IMR-90 (cell line): ENCODE measurements around the gene TTC16. TPM values are rescaled to one million over a fixed set of nuclear protein-coding genes. Genes with fewer than 3 reads are reported as not detected.

Experiments used
- ATAC-seq: fragments of 200-7000 bp; cut with Tn5 transposase; 2 replicates; pipeline ENCODE4 v1.9.1; 2020; ENCODE audit warnings: low read depth, mild to moderate bottlenecking, moderate library complexity
- BruUV-seq: library from RNA; stranded (reverse); fragments of 400-500 nt; replicated peaks from 2 replicates; lab custom pipeline; 2021; lab: Mats Ljungman, UMichigan
- CTCF ChIA-PET: fragments of 300-600 bp; formaldehyde crosslinking; extraction: SDS; loops from one replicate; lab custom pipeline; 2021; ENCODE audit warnings: antibody characterized with exemption; lab: Yijun Ruan, JAX
- POLR2A ChIA-PET: fragments of 300-600 bp; sonication (Branson Sonifier 250); formaldehyde crosslinking; loops from one replicate; lab custom pipeline; 2022; ENCODE audit warnings: antibody characterized with exemption; ENCODE audit not compliant: unreplicated experiment; lab: Charles Lee
- DNase-seq: peaks from one replicate; pipeline ENCODE4 v3.0.0; 2013
- H2AFZ ChIP-seq: replicated peaks from 2 replicates; pipeline ENCODE3; 2013; ENCODE audit warnings: low read length, mild to moderate bottlenecking; ENCODE audit not compliant: poor library complexity
- H2AK5ac ChIP-seq: 2 replicates; pipeline ENCODE4 v1.6.1; 2013; ENCODE audit warnings: low read depth, low read length, inconsistent platforms
- H2AK9ac ChIP-seq: replicated peaks from 2 replicates; pipeline ENCODE3; 2013; ENCODE audit warnings: mild to moderate bottlenecking, low read depth, low read length, moderate library complexity; ENCODE audit not compliant: poor library complexity
- H2BK120ac ChIP-seq: 2 replicates; pipeline ENCODE4 v1.6.1; 2013; ENCODE audit warnings: low read depth, low read length, inconsistent platforms
- H2BK15ac ChIP-seq: 3 replicates; pipeline ENCODE4 v1.6.1; 2013; ENCODE audit warnings: low read depth, low read length, inconsistent platforms
- H2BK20ac ChIP-seq: 2 replicates; pipeline ENCODE4 v1.6.1; 2013; ENCODE audit warnings: low read depth, mild to moderate bottlenecking, inconsistent platforms, low read length, moderate library complexity
- H2BK5ac ChIP-seq: 2 replicates; pipeline ENCODE4 v1.6.1; 2013; ENCODE audit warnings: mild to moderate bottlenecking, low read depth, low read length, inconsistent platforms; ENCODE audit not compliant: poor library complexity, severe bottlenecking
- H3K14ac ChIP-seq: replicated peaks from 2 replicates; pipeline ENCODE4 v1.6.1; 2013; ENCODE audit warnings: low read depth, low read length, inconsistent platforms
- H3K18ac ChIP-seq: 2 replicates; pipeline ENCODE4 v1.6.1; 2013; ENCODE audit warnings: low read depth, low read length, control low read depth
- H3K23ac ChIP-seq: 2 replicates; pipeline ENCODE4 v1.6.1; 2013; ENCODE audit warnings: low read depth, low read length, inconsistent platforms
- H3K27ac ChIP-seq: 2 replicates; pipeline ENCODE4 v1.5.1; 2013; ENCODE audit warnings: mild to moderate bottlenecking, control low read depth, low read length; ENCODE audit not compliant: insufficient read depth
- H3K27me3 ChIP-seq: 2 replicates; pipeline ENCODE4 v1.6.1; 2013; ENCODE audit warnings: low read length; ENCODE audit not compliant: control insufficient read depth, insufficient read depth
- H3K36me3 ChIP-seq: 2 replicates; pipeline ENCODE4 v1.6.1; 2013; ENCODE audit warnings: low read length, mixed read lengths; ENCODE audit not compliant: control insufficient read depth, insufficient read depth
- H3K4ac ChIP-seq: 2 replicates; pipeline ENCODE4 v1.6.1; 2013; ENCODE audit warnings: low read depth, low read length, inconsistent platforms
- H3K4me1 ChIP-seq: 2 replicates; pipeline ENCODE4 v1.6.1; 2013; ENCODE audit warnings: low read length, mixed read lengths; ENCODE audit not compliant: control insufficient read depth, insufficient read depth
- H3K4me2 ChIP-seq: 2 replicates; pipeline ENCODE4 v1.6.1; 2013; ENCODE audit warnings: low read depth, mild to moderate bottlenecking, control low read depth, low read length, moderate library complexity
- H3K4me3 ChIP-seq: 2 replicates; pipeline ENCODE4 v1.5.1; 2013; ENCODE audit warnings: low read depth, mild to moderate bottlenecking, control low read depth, low read length, moderate library complexity; ENCODE audit not compliant: insufficient read depth
- H3K56ac ChIP-seq: 2 replicates; pipeline ENCODE4 v1.6.1; 2013; ENCODE audit warnings: low read length, inconsistent platforms; ENCODE audit not compliant: insufficient read depth; ENCODE audit errors: extremely low read depth
- H3K79me1 ChIP-seq, 2 experiments: 2 replicates each; pipeline ENCODE4 v1.6.1; 2013; ENCODE audit warnings: low read length in 2 of 2, inconsistent platforms in 1 of 2, low read depth in 1 of 2
- H3K9ac ChIP-seq: 2 replicates; pipeline ENCODE4 v1.6.1; 2013; ENCODE audit warnings: low read depth, low read length, control low read depth
- H3K9me1 ChIP-seq: 2 replicates; pipeline ENCODE4 v1.6.1; 2013; ENCODE audit warnings: low read length, inconsistent platforms; ENCODE audit not compliant: insufficient read depth
- H3K9me3 ChIP-seq: 2 replicates; pipeline ENCODE4 v1.6.1; 2013; ENCODE audit warnings: low read length; ENCODE audit not compliant: control insufficient read depth, insufficient read depth
- H4K20me1 ChIP-seq: 2 replicates; pipeline ENCODE4 v1.6.1; 2013; ENCODE audit warnings: low read length, inconsistent platforms; ENCODE audit not compliant: insufficient read depth
- H4K5ac ChIP-seq: 2 replicates; pipeline ENCODE4 v1.6.1; 2013; ENCODE audit warnings: mild to moderate bottlenecking, low read depth, low read length, control low read depth
- H4K8ac ChIP-seq, 2 experiments: 2 replicates each; pipeline ENCODE4 v1.6.1; 2013; ENCODE audit warnings: low read depth in 2 of 2, low read length in 2 of 2, control low read depth in 1 of 2, inconsistent platforms in 1 of 2
- H4K91ac ChIP-seq: 2 replicates; pipeline ENCODE4 v1.6.1; 2013; ENCODE audit warnings: low read depth, low read length, inconsistent platforms; ENCODE audit not compliant: insufficient read depth
- BHLHE40 ChIP-seq: fragments of 150-350 bp; IDR thresholded peaks from 2 replicates; pipeline ENCODE4 v1.6.1; 2016; ENCODE audit warnings: mild to moderate bottlenecking, low read depth, low read length
- CEBPB ChIP-seq: IDR thresholded peaks from 2 replicates; pipeline ENCODE4 v1.6.1; 2012; ENCODE audit warnings: low read depth, low read length, improper control_type of control experiment
- FOS ChIP-seq: fragments of 150-350 bp; IDR thresholded peaks from 2 replicates; pipeline ENCODE4 v1.6.1; 2016; ENCODE audit warnings: low read depth, low read length
- MAFK ChIP-seq: IDR thresholded peaks from 2 replicates; pipeline ENCODE4 v1.6.1; 2012; ENCODE audit warnings: low read depth, low read length, improper control_type of control experiment
- MXI1 ChIP-seq: IDR thresholded peaks from 2 replicates; pipeline ENCODE4 v1.6.1; 2012; ENCODE audit warnings: low read depth, mild to moderate bottlenecking, low read length, moderate library complexity, borderline replicate concordance
- NFE2L2 ChIP-seq: fragments of 150-350 bp; IDR thresholded peaks from 2 replicates; pipeline ENCODE4 v1.6.1; 2016; ENCODE audit warnings: low read depth, mild to moderate bottlenecking, low read length
- POLR2A ChIP-seq: IDR thresholded peaks from 2 replicates; pipeline ENCODE4 v1.6.1; 2012; ENCODE audit warnings: mild to moderate bottlenecking, low read depth, low read length
- RAD21 ChIP-seq: IDR thresholded peaks from 2 replicates; pipeline ENCODE4 v1.6.1; 2012; ENCODE audit warnings: low read length, improper control_type of control experiment
- RCOR1 ChIP-seq: IDR thresholded peaks from 2 replicates; pipeline ENCODE4 v1.6.1; 2012; ENCODE audit warnings: mild to moderate bottlenecking, low read length, improper control_type of control experiment; ENCODE audit not compliant: insufficient replicate concordance
- SMC3 ChIP-seq: fragments of 150-350 bp; IDR thresholded peaks from 2 replicates; pipeline ENCODE4 v1.6.1; 2016; ENCODE audit warnings: low read depth, mild to moderate bottlenecking, antibody characterized with exemption, low read length, moderate library complexity
- WGBS, 2 experiments: methylation state at CpG; one replicate each; pipeline versions ENCODE4 v1.1.5 to v1.1.7; 2013; ENCODE audit warnings: missing lambda C conversion rate in 2 of 2; ENCODE audit not compliant: insufficient read length in 1 of 2; ENCODE audit errors: extremely low coverage in 2 of 2; 5-methylcytosine and 5-hydroxymethylcytosine counted together
- dilution Hi-C: fragments of 300-500 bp; cut with HindIII; formaldehyde crosslinking; loops from one replicate; pipeline ENCODE4 v1.14.3; 2018; ENCODE audit warnings: low sequenced_read_pairs; ENCODE audit not compliant: unreplicated experiment
- in situ Hi-C: fragments of 300-500 bp; cut with MboI; formaldehyde crosslinking; loops from 3 replicates; pipeline ENCODE4 v1.14.3; 2019; ENCODE audit warnings: low sequenced_read_pairs, inconsistent platforms, mixed read lengths
- intact Hi-C: fragments of 100-400 bp; cut with micrococcal nuclease; formaldehyde crosslinking; loops from 2 replicates; pipeline ENCODE4 v1.10.0; 2022
- polyA plus RNA-seq, 3 experiments: library from polyadenylated mRNA; depleted of rRNA; stranded (reverse); fragments of >200 nt; gene quantifications; 2 replicates each; pipeline ENCODE4 v1.2.3, GENCODE V29; 2012; ENCODE audit warnings: low replicate concordance in 1 of 3
- total RNA-seq: library from RNA; depleted of rRNA; stranded (reverse); fragments of >200 nt; gene quantifications from 2 replicates; pipeline ENCODE4 v1.2.3, GENCODE V29; 2012
- TF ChIP-seq, protein P1 (sequence below): fragments of 150-350 bp; IDR thresholded peaks from 2 replicates; pipeline ENCODE4 v1.6.1; 2016; ENCODE audit warnings: low read depth, mild to moderate bottlenecking, low read length, moderate library complexity, borderline replicate concordance
- TF ChIP-seq, protein P2 (sequence below): fragments of 150-350 bp; IDR thresholded peaks from 2 replicates; pipeline ENCODE4 v1.6.1; 2017; ENCODE audit warnings: mild to moderate bottlenecking, antibody characterized with exemption, low read length, low read depth

The TTC16 gene
- total and polyA plus RNA-seq, 2 of the 4 experiments (the other 2 are of a cell fraction), result 0.02 TPM; not detected in 1

DNA sequence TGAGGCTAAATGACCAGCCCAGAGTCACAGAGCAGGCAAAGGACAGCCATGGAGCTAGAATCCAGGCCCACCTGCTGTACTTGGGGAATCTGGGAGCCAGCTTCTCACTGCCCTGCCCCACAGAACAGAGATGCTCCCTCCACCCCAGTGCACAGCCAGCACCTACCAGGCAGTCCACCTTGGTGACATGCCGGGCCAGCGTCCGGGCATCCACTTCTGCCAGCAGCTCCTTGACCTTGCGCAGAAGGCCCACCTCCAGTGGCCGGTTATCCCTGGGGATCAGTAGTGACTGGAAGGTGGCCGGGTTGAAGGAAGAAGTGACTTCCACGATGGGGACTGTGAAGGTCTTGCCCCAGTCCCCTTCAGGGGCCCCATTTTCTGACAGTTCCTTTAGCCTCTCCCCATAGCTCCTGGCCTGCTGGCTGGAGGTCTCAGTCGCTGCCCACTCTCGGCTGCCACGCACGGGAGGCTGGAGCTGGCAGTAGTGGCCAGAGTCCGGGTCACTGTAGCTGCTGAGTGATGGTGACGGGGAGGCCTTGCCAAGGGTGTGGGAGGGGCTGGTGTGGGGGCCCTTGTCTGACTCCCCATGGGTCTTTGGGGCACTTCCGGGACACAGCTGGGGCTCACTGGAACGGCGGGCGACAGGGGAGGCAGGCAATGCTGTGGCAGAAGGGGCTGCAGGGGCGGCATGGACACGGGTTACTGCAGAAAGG is 28.7 kb downstream of the TTC16 start:
- dilution Hi-C loops, result no loop called here
- TF ChIP-seq RAD21, result no peak
- TF ChIP-seq, protein P1, sequence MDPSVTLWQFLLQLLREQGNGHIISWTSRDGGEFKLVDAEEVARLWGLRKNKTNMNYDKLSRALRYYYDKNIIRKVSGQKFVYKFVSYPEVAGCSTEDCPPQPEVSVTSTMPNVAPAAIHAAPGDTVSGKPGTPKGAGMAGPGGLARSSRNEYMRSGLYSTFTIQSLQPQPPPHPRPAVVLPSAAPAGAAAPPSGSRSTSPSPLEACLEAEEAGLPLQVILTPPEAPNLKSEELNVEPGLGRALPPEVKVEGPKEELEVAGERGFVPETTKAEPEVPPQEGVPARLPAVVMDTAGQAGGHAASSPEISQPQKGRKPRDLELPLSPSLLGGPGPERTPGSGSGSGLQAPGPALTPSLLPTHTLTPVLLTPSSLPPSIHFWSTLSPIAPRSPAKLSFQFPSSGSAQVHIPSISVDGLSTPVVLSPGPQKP, result no peak
- no peak for TF ChIP-seq POLR2A
- TF ChIP-seq NFE2L2, result no peak
- no peak for TF ChIP-seq SMC3
- no peak for TF ChIP-seq CEBPB
- TF ChIP-seq MXI1, result no peak
- TF ChIP-seq RCOR1, result no peak
- no peak for TF ChIP-seq BHLHE40
- TF ChIP-seq FOS, result no peak
- TF ChIP-seq, protein P2, sequence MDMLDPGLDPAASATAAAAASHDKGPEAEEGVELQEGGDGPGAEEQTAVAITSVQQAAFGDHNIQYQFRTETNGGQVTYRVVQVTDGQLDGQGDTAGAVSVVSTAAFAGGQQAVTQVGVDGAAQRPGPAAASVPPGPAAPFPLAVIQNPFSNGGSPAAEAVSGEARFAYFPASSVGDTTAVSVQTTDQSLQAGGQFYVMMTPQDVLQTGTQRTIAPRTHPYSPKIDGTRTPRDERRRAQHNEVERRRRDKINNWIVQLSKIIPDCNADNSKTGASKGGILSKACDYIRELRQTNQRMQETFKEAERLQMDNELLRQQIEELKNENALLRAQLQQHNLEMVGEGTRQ, result no peak
- no peak for TF ChIP-seq MAFK
- no peak overlapping the region for H3K4ac ChIP-seq

More for the DNA sequence above, 28.7 kb downstream of the TTC16 start:
- H3K36me3 ChIP-seq, result no peaks in the 10 kb centered on the region
- ChIA-PET CTCF (interaction anchor here (0.6 kb wide), 1 partner anchor 12 kb away, joined by 3 read pairs; no protein-coding TSS in a partner anchor), POLR2A (no interaction called here)
- no peak overlapping the region for H3K18ac ChIP-seq
- H2AK9ac ChIP-seq, result no peak overlapping the region
- BruUV-seq, result no TSS peak
- H2BK15ac ChIP-seq, result no peak overlapping the region
- no peak overlapping the region for H4K8ac ChIP-seq
- no peak overlapping the region for H3K4me2 ChIP-seq
- peaks cover 36% of the 10 kb centered on the region for H3K27me3 ChIP-seq
- no peak overlapping the region for H3K9ac ChIP-seq
- H3K56ac ChIP-seq, result no peak overlapping the region
- no peaks in the 10 kb centered on the region for H3K79me1 ChIP-seq
- DNase-seq, result no peak
- H2BK20ac ChIP-seq, result no peak overlapping the region
- H3K14ac ChIP-seq, result no peak overlapping the region
- H4K20me1 ChIP-seq, result peaks cover 7% of the 10 kb centered on the region; the same call in 1 of the 2 replicates
- ATAC-seq, result no peak
- no peak overlapping the region for H2AFZ ChIP-seq
- H3K27ac ChIP-seq, result no peak overlapping the region
- no peak overlapping the region for H4K91ac ChIP-seq
- no peak overlapping the region for H3K4me3 ChIP-seq
- H4K5ac ChIP-seq, result no peak overlapping the region
- H3K9me1 ChIP-seq, result 0 out of 2 replicates have a peak, but pooled peaks cover 5% of the 10 kb centered on the region
- in situ Hi-C loops, result no loop called here
- 88% methylated on average over 8 of the region's 19 CpGs; no CpG with 5 or more reads in 1 of the 2 experiments for WGBS, 2 experiments
- H2BK120ac ChIP-seq, result no peak overlapping the region
- no peak overlapping the region for H2AK5ac ChIP-seq
- intact Hi-C loops, result loop anchor here (5.0 kb wide), 1 partner anchor 373 kb away; no protein-coding TSS in a partner anchor
- H2BK5ac ChIP-seq, result no peak overlapping the region
- no peaks in the 10 kb centered on the region for H3K4me1 ChIP-seq
- no peak overlapping the region for H3K23ac ChIP-seq
- H3K9me3 ChIP-seq, result no peaks in the 10 kb centered on the region
